ENCODE data around the gene NKPD1. TPM values are rescaled to one million over a fixed set of nuclear protein-coding genes. Genes with fewer than 3 reads are reported as not detected.
"Not testable (repeated sequence)": the region's sequence is repeated elsewhere in the genome, so short reads cannot be mapped to it uniquely, and the experiment has no call there.

NKPD1 gene
- total RNA-seq, 4 donors from 2014 or later, result 1.2 TPM; not detected in 3

- 63 to 78% methylated on average over 9 of the region's 9 CpGs for WGBS, 2 donors
- peaks cover 0 to 9% (median under 1%) of the 10 kb centered on the region in 4 donors for H3K4me1 ChIP-seq
- no peak overlapping the region for H3K27ac ChIP-seq
- H3K27me3 ChIP-seq, result no peaks in the 10 kb centered on the region
- no peak for TF ChIP-seq POLR2A (IDR thresholded peaks at IDR 0.05)
- TF ChIP-seq, protein P1, sequence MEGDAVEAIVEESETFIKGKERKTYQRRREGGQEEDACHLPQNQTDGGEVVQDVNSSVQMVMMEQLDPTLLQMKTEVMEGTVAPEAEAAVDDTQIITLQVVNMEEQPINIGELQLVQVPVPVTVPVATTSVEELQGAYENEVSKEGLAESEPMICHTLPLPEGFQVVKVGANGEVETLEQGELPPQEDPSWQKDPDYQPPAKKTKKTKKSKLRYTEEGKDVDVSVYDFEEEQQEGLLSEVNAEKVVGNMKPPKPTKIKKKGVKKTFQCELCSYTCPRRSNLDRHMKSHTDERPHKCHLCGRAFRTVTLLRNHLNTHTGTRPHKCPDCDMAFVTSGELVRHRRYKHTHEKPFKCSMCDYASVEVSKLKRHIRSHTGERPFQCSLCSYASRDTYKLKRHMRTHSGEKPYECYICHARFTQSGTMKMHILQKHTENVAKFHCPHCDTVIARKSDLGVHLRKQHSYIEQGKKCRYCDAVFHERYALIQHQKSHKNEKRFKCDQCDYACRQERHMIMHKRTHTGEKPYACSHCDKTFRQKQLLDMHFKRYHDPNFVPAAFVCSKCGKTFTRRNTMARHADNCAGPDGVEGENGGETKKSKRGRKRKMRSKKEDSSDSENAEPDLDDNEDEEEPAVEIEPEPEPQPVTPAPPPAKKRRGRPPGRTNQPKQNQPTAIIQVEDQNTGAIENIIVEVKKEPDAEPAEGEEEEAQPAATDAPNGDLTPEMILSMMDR (IDR thresholded peaks at IDR 0.05), result no peak
- H3K36me3 ChIP-seq, result peaks cover 0 to 3% (median 0%) of the 10 kb centered on the region in 3 donors
- H3K9me3 ChIP-seq, result no peaks in the 10 kb centered on the region
- no peak overlapping the region for H3K4me3 ChIP-seq
- DNase-seq (ENCODE audit: low spot score in 2 of 2), result no peak
These were observed 37.3 kb downstream of the NKPD1 start for GRCh38 chr19:45123440-45123850.

GRCh38 chr19:45122832-45123231, 38.0 kb downstream of the NKPD1 start:
- Histone ChIP-seq H3K4me1 (peaks cover 0 to 15% (median 5%) of the 10 kb centered on the region in 4 donors), H3K36me3 (peaks cover 0 to 3% (median 0%) of the 10 kb centered on the region in 3 donors), H3K27ac (no peak overlapping the region), H3K27me3 (no peaks in the 10 kb centered on the region), H3K4me3 (no peak overlapping the region), H3K9me3 (no peaks in the 10 kb centered on the region)
- TF ChIP-seq POLR2A (IDR thresholded peaks at IDR 0.05) (no peak), EP300 (IDR thresholded peaks at IDR 0.05) (no peak)
- TF ChIP-seq, protein P1 (IDR thresholded peaks at IDR 0.05), result no peak
- DNase-seq (ENCODE audit: low spot score in 2 of 2), result no peak
- WGBS, 2 donors, result 63 to 73% methylated on average over 6 of the region's 6 CpGs

GRCh38 chr19:45121827-45122345, 38.9 kb downstream of the NKPD1 start:
- no peak for DNase-seq (ENCODE audit: low spot score in 2 of 2)
- Histone ChIP-seq H3K9me3 (no peaks in the 10 kb centered on the region), H3K4me3 (no peak overlapping the region), H3K27me3 (no peaks in the 10 kb centered on the region), H3K36me3 (peaks cover 0 to 3% (median 0%) of the 10 kb centered on the region in 3 donors), H3K4me1 (peaks cover 0 to 24% (median 14%) of the 10 kb centered on the region in 4 donors), H3K27ac (no peak overlapping the region)
- 81 to 91% methylated on average over 10 to 11 of the region's 11 CpGs for WGBS, 2 donors
- no peak for TF ChIP-seq EP300 (IDR thresholded peaks at IDR 0.05)
- TF ChIP-seq, protein P1 (IDR thresholded peaks at IDR 0.05), result no peak
- TF ChIP-seq POLR2A (IDR thresholded peaks at IDR 0.05), result no peak

DNA sequence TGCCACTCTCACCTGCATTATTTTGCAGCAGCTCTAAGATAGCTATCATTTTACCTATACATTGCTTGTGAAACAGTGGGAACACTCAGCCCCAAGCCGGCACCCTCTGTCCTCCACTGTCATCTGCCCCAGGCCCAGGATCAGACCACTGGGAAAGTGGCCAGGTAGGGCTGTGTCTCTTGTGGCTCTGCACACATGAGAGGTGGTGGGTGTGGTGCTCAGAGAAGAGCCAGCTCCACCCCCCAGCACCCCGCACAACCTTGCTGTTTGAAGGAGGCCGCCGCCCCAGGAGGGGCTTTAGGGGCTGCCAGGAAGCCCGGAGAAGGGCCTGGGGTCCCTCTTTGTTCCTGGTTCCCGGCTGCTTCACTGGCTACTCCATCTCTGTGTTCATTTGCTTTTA, 41.2 kb downstream of the NKPD1 start:
- 92 to 95% methylated on average over 6 of the region's 6 CpGs for WGBS, 2 donors

DNA sequence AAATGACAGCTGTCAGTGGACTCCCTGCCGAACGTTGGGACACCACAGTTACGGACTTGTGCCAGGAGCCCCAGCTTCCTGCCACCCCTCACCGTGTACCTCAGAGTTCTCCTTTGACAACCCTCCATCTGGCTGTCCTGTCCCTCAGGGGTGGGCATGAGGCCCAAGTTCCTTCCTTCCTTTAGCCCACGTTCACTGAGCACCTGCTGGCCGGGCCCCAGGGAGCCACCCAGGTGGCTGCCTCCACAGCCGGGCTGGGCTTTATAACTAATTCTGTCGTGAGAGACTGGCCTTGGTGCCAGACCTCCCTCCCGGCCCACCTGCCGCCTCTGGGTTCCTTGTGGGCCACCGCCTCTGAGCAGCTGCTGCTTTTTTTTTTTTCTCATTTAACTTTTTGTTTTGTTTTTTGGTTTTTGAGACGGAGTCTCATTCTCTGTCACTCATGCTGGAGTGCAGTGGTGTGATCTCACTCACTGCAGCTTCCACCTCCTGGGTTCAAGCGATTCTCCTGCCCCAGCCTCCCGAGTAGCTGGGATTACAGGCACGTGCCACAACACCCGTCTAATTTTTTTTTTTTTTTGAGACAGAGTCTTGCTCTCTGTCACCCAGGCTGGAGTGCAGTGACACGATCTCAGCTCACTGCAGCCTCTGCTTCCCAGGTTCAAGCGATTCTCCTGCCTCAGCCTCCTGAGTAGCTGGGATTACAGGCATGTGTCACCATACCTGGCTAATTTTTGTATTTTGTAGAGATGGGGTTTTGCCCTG, 42.0 kb downstream of the NKPD1 start:
- H3K27ac ChIP-seq, H3K27me3 ChIP-seq: not testable (repeated sequence)
- WGBS, 2 donors, result 51 to 55% methylated on average over 18 of the region's 18 CpGs

More for the DNA sequence above, 41.2 kb downstream of the NKPD1 start:
- TF ChIP-seq EP300 (IDR thresholded peaks at IDR 0.05) (no peak), POLR2A (IDR thresholded peaks at IDR 0.05) (no peak)
- H3K27ac ChIP-seq, result no peak overlapping the region
- H3K4me3 ChIP-seq, result no peak overlapping the region
- no peak for DNase-seq (ENCODE audit: low spot score in 2 of 2)
- H3K4me1 ChIP-seq, result peaks cover 0 to 34% (median 14%) of the 10 kb centered on the region in 4 donors
- peaks cover 0 to 3% (median 0%) of the 10 kb centered on the region in 3 donors for H3K36me3 ChIP-seq
- no peaks in the 10 kb centered on the region for H3K9me3 ChIP-seq
- no peaks in the 10 kb centered on the region for H3K27me3 ChIP-seq

GRCh38 chr19:45118106-45118505, 42.7 kb downstream of the NKPD1 start:
- peaks cover 0 to 36% (median 14%) of the 10 kb centered on the region in 4 donors for H3K4me1 ChIP-seq
- DNase-seq (ENCODE audit: low spot score in 2 of 2), result no peak
- TF ChIP-seq POLR2A (IDR thresholded peaks at IDR 0.05) (no peak), EP300 (IDR thresholded peaks at IDR 0.05) (no peak)
- TF ChIP-seq, protein P1 (IDR thresholded peaks at IDR 0.05), result no peak
- no peak overlapping the region for H3K4me3 ChIP-seq
- no peaks in the 10 kb centered on the region for H3K27me3 ChIP-seq
- H3K36me3 ChIP-seq, result peaks cover 0 to 3% (median 0%) of the 10 kb centered on the region in 3 donors
- no peak overlapping the region for H3K27ac ChIP-seq
- H3K9me3 ChIP-seq, result no peaks in the 10 kb centered on the region
- 49 to 55% methylated on average over 4 to 5 of the region's 5 CpGs for WGBS, 2 donors

More for the DNA sequence above, 42.0 kb downstream of the NKPD1 start:
- not testable (repeated sequence) for H3K36me3 ChIP-seq; DNase-seq (ENCODE audit: low spot score in 2 of 2); H3K4me3 ChIP-seq; H3K9me3 ChIP-seq
- H3K4me1 ChIP-seq, result peaks cover 0 to 34% (median 14%) of the 10 kb centered on the region in 4 donors
